GM18870 (cell line): Measurements from ENCODE around the gene RABEP2.
"Not testable (repeated sequence)": the region's sequence is repeated elsewhere in the genome, so short reads cannot be mapped to it uniquely, and the experiment has no call there.

Experiments used
- ATAC-seq: cut with Tn5 transposase; IDR thresholded peaks from one replicate; pipeline ENCODE4 v1.9.1; 2021; ENCODE audit warnings: moderate library complexity; ENCODE audit not compliant: unreplicated experiment

RABEP2 gene

GRCh38 chr16:28879841-28880588 lies 45.0 kb downstream of the RABEP2 start:
- ATAC-seq, result no peak

GRCh38 chr16:28879261-28879840 lies 45.7 kb downstream of the RABEP2 start:
- ATAC-seq, result no peak

- no peak for ATAC-seq
Observed at GRCh38 chr16:28878083-28878926, 46.7 kb downstream of the RABEP2 start, which contains the start of gene ATP2A1. Gene ATP2A1, plus strand, starts transcription at chr16:28878488. Its CDS starts 184 bp downstream, at chr16:28878672.

- no peak for ATAC-seq
Observed at GRCh38 chr16:28877655-28878000, 47.4 kb downstream of the RABEP2 start.

GRCh38 chr16:28876973-28877654 lies 47.9 kb downstream of the RABEP2 start:
- no peak for ATAC-seq

- ATAC-seq, result no peak
Observed at GRCh38 chr16:28876019-28876659, 48.9 kb downstream of the RABEP2 start.

GRCh38 chr16:28875134-28876018 lies 49.7 kb downstream of the RABEP2 start:
- no peak for ATAC-seq

- ATAC-seq, result no peak
Observed at GRCh38 chr16:28874406-28874805, 50.6 kb downstream of the RABEP2 start.

- no peak for ATAC-seq
Observed at GRCh38 chr16:28873543-28874201, 51.4 kb downstream of the RABEP2 start.

- no peak for ATAC-seq
Observed at GRCh38 chr16:28872952-28873351, 52.1 kb downstream of the RABEP2 start.

- no peak for ATAC-seq
Observed at GRCh38 chr16:28869201-28869600, 55.8 kb downstream of the RABEP2 start.

GRCh38 chr16:28867646-28868045 lies 57.4 kb downstream of the RABEP2 start:
- not testable (repeated sequence) for ATAC-seq

GRCh38 chr16:28867241-28867640 lies 57.8 kb downstream of the RABEP2 start:
- ATAC-seq, result no peak

- ATAC-seq, result no peak
Observed at GRCh38 chr16:28866454-28866804, 58.6 kb downstream of the RABEP2 start.

- ATAC-seq, result no peak
Observed at GRCh38 chr16:28865722-28866453, 59.1 kb downstream of the RABEP2 start.

- ATAC-seq, result no peak
Observed at GRCh38 chr16:28865001-28865688, 59.9 kb downstream of the RABEP2 start.

GRCh38 chr16:28863929-28864793 lies 60.9 kb downstream of the RABEP2 start:
- no peak for ATAC-seq
